Medulla oblongata (tissue), 1 donor: ENCODE data around the gene ZCCHC17.
"Not testable (repeated sequence)": the region's sequence is repeated elsewhere in the genome, so short reads cannot be mapped to it uniquely, and the experiment has no call there.

ENCODE experiments used
- DNase-seq: peaks from one replicate; pipeline ENCODE4 v3.0.0-alpha.2; 2015; ENCODE audit errors: extremely low spot score

ZCCHC17 gene

DNA sequence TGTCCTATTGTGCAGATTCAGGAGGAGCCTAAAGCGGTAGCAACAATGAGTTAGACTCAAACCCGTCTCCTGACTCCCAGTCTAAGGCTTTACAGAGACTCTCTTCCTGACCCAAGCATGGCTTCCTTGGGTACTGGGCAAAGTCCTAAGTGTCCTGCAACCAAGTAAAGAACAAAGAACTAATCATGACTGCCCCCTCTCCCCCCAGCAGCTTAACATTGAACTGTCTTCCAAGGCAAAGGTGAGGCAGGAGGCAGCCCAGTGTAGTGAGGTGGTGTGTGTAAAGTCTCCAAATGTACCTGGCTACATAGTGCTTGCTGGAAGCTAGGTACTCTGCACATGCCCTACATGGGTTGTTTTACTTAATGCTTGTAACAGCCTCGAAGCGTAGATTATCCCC, 73.7 kb downstream of the ZCCHC17 start:
- DNase-seq: no peak

DNA sequence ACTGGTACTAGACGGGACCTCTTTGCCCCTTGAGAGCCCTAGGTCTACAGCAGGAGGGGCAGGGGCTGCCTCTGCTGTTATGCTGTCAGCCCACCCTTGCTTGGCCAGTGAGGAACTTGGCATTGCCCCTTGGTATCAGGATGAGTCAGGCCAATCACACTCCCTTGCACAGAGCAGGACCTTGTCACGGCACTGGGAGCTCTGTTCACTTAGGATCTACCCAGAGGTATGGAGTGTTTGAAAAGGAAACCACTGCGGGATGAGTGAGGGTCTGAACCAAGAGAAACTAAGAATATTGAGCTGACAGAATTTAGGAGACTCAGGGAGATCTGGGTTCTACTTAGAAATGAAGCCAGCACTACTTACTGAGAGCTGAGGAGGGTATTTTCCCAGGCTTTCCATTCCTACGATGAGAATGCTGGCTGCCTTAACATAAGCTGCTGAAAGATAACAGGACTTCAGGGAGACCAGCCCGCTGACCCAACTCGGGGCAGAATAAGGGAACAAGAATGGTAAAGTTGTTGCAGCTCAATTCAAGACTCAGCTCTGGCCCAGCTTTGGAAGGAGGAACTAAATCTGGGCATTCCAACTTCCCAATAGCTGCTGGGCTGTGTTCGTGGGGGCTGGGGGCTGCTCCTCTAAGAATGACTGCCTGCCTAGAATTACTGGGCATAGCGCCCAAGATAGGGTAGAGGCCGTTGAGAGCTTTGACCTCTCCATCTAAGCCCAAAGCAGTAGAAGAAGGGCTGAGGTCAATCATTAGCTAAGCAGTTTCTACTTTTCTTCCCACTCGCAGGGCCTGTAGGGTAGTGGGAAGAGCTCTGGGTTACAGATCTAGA, 74.5 kb downstream of the ZCCHC17 start:
- DNase-seq: peak; percentile 53

DNA sequence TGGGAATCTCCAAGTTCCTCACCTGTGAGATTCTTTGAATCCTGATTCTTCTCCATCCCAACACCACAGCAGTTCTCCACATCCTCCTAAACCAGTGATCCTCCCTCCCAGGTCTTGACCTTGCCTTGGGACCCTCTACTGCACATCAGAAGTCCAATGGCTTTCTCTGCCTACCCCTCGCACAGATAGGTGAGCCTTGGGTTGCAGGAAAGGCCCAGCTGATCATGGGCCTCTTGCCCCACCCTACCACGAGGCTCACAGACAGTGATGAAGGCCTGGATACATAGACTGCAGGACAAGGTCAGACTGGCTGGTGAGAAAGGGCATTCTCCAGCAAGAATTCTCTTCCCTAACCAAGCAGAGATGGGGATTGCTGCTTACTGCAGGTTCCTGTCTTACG, 75.2 kb downstream of the ZCCHC17 start:
- no peak for DNase-seq

DNA sequence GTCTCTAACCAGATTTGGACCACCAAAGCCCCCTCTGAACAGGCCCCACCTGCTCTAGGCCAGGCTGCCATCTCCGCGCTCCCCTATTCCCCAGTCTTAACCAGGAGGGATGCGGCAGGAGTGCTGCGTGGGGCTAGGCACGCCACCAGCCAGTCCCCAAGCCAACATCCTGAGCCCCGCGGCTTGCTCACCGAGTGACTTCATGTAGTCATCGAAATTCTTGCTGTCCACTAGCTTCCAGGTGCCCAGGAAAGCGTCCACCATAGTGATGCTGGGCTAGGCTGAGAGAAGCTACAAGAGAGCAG, 75.9 kb downstream of the ZCCHC17 start:
- no peak for DNase-seq

DNA sequence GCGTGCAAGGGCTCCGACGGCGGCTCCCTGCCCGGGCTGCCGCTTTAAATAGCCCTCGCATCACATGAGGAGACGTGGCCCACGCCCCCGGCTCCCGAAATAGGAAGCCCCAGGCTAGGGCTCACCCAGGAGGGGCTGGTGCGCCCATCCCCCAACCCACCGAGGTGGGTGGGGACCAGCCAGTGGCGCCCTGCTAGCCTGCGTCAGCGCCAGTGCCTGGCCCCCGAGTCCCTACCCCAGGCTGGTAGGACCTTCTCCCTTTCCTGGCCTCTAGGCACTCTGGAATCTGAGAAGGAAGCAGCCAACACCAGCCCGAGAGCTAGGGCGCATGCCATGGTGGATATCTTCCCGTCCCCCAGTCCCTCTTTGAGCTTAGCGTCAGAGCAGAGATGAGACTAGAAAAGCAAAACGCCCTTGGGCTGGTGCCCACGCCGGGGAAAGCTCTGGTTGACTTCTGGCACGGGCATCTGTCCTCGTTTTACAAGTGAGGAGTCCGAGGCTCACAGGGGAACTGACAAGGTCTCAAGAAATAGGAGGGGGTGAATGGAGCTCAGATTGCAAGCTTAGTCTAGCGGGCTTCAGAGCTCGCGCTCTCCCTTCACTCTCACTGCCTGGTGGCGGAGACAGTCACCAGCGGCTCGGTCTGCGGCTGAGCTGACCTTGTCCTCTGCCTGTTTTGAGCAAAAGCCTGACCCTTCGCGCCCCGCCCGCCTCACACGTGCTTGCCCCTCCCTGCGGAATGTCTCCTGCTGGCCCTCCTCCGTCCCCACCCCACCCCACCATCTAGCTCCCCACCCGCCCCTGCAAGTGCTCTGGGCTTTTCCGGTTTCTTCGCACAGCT, 76.4 kb downstream of the ZCCHC17 start, which contains the start of gene FABP3:
Gene FABP3 (minus strand): TSS at position 21 of the 841 bp plus-strand sequence. CDS start 62 bp downstream, outside the sequence.
- peak; percentile 72 for DNase-seq

DNA sequence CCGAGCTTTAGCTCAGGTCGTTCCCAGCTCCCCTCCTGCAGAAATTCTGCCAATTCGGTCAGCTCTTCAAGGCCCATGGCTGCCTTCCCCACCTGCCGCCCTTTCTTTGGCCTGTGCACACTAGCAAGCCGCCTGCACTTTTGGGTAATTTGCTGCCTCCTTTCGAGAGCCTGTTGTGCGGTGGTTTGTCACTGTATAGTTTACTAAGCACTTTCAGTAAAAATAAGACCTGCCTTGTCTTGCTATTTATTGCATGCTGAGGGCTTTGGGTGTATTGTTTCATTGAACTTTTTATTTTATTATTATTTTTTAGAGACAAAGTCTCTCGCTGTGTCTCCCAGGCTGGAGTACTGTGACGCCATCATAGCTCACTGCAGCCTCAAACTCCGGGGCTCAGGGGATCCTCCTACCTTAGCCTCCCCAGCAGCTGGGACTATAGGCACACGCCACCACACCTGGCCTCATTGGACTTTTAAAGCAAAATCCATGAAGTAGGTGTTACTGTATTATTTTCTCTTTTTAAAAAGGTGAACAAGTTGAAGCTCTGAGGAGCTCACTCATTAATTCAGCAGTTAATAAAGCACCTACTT, 77.2 kb downstream of the ZCCHC17 start:
- no peak for DNase-seq

DNA sequence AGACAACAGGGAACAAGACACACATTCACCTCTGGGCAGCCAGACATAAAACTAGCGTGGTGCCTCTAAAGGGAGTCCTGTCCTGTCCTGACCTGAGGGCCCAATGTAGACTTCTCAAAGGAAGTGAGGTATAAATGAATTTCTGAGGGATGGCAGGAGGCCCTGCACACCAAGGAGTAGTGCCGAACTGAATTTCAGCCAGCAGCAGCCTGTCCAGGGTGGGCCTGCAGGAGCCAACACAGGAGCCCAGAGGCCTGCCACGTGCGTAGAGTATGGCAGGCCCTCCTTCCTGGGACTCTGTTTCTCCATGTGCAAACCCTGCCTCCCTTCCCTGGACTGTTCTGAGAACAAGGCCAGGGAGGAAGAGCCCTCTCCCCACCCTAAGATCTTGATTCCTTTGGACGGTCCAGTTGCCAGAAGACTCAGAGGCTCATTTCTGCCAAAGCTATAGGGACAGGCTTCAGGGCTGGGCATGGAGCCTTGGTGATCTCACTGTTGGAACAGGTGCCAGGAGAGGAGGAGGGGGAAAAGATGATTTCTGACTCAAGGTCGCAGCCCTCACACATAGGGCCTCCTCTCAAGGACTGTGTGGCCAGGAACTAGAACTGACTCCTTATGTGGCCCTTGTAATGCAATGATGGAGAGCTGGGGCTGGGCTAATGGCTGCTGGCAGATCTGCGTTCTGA, 77.8 kb downstream of the ZCCHC17 start:
- DNase-seq: no peak

DNA sequence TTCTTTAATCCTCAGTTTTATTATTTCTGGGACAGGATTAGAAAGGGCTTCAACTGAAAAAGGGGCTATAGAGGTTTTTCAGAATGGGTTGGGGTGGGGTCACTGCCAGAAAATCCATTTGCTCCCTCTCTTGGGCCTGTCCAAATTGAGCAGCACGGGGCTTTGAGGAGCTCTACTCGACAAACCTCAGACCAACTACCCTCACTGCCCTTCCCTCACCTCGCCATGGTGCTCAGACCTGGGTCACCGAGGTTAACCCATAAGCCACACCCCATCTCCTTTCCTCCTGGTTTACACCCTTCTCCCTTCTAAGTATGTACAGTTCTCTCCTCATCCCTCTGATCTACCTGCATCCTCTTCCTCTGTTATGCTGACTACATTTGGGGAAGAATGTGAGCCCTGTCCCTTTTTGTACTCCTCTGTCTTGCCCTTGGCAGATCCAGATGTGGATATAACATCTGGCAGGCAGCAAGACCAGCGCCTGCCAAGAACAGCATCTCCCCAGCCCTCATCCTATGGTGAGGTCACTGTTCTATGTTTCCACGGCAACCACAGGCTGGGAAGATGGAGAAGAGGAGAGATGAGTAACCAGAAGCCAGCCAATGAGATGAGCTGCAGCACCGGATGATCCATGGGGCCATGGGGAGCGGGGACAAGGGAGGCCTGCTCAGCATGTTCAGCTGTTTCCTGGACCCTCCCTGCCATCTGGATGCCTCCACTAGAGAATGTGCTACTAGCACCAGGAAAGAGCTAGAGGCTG, 79.7 kb downstream of the ZCCHC17 start:
- peak; percentile 83 for DNase-seq

DNA sequence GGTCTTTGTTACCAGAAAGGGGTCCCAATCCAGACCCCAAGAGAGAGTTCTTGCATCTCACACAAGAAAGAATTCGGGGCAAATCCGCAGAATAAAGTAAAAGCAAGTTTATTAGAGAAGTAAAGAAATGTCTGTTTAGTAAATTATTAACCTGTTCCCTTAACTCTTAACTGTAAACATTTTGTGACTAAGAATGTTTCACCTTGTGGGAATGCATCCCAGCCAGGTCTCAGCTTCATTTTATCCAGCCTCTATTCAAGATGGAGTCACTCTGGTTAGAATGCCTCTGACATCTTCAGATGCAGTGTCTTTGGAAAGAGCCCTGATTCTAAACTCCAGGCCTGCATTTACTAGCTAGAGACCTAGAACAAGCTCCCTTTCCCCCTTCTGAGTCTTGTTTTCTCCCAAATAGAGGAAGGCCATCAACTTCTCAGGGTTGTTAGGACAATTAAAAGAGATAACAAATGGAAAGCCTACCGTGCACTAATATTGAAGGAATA, 80.6 kb downstream of the ZCCHC17 start:
- DNase-seq: no peak

DNA sequence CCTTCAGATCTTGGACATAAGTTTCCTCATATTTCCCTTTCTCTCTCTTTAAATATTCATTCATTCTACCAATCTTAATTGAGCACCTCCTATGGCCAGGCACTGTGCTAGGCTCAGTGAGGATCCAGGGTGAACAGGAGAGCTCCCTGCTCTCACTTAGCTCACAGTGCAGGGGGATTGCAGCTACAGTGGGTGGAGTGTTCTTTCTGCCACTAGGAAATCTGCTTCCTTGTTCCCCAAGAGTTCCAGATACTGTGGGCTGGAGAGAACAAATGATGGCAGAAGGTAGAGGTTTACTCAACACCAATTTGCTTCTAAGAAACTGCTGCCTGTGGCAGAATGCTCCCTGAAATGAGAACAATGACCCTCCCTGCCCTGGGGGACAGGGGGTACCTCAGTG, 81.2 kb downstream of the ZCCHC17 start:
- no peak for DNase-seq

DNA sequence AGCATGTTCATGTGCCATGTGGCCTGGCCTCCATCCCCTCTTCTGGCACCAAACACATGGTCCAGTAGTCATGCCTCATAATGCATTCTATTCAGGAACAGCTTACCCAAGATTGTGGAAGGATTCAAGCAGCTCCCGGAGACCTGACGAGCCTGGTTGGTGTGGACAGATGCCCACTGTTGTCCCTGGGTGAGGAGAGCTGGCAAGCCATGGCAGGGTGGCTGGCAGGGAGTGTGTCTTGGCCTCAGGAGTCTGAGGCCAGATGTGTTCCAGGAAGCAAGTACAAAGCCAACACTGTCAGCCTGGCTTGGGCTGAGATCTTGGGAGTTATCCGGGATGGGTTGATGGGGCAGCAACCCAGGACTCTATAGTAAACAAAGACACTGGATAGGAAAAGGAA, 83.3 kb downstream of the ZCCHC17 start:
- peak; percentile 60 for DNase-seq

DNA sequence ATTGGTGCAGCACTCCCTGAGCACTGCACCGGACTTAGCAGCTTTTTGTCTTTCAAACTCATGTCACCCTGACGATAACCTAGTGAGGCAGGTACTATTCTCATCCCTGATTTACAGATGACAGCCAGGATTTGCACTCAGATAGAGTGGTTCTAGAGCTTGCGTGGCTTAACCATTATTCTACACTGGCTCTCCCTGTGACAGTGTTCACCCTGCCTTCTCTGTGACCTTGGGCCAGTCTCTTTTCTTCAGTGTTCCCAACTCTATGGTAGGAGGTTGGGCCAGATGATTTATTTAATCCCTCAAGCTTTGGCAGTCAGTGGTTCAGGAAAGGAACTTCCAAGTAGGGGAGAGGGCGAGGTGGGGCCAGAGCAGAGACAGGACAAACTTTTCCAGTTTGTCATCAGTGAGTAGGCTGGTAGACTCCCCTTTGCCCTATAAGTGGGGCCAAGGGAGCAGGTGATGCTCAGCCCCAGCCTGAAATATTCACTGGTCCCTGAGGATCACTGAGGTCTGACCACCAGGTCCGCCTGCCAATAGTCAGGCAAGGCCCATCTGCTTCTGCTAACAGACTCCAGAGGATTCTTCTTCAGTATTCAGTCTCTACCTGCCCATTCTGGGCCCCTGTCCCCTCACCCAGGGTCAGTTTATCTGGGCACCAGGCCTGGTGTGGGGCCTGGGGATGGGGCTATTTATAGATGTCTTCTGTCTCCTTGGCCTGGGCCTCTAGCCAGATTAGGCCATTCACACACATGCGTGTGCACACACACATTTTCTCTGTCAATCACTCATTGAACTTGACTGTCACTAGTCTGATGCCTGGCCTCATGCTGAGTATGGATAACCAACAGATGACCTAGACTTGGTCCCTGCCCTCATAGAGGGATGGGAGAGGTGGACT, 84.8 kb downstream of the ZCCHC17 start:
- DNase-seq: peak; percentile 46

DNA sequence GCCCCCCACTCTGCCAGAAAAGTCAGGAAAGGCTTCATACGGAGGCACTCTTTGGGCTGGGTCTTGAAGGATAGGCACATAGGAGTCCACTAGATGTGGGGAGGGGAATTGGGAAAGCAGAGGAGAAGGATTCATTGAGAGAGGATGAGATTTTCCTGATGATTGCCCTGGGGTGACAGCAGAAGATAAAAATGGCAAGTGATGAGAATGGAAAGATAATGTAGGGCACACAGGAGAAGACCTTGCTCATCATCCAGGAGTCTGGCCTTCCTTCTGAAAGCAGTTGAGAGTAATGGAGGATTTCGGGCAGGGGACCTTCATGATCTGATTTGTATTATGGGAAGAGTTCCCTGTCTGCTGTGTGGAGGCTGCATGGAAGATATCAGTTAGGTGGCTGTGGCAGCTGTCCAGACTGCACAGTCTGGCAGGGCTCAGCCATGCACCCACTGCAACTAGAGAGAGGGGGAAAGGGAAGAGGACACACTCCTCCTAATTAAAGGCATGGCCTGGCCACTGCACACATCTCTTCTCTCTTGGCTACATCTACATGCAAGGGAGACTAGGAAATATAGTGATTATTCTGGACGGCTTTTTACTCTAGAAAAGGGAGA, 85.7 kb downstream of the ZCCHC17 start:
- no peak for DNase-seq

DNA sequence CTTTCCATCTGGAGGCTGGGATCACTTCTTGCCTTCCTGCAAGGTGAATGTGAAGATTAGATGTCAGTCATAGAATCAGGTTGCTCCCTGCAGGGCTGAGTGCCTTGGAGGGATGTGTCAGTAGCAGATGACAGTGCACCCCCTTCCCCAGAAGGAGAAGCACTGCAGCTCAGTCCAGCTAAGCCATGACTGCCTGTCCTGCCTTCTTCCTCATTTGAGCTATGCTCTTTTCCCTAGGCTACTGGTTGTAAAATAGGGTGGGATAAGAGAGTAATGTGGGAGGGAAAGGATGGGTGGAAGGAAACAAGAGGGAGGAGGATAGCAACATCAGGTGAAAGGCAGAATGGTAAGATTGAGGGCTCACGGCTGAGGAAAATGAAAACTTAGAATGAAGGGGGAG, 87.1 kb downstream of the ZCCHC17 start:
- no peak for DNase-seq

DNA sequence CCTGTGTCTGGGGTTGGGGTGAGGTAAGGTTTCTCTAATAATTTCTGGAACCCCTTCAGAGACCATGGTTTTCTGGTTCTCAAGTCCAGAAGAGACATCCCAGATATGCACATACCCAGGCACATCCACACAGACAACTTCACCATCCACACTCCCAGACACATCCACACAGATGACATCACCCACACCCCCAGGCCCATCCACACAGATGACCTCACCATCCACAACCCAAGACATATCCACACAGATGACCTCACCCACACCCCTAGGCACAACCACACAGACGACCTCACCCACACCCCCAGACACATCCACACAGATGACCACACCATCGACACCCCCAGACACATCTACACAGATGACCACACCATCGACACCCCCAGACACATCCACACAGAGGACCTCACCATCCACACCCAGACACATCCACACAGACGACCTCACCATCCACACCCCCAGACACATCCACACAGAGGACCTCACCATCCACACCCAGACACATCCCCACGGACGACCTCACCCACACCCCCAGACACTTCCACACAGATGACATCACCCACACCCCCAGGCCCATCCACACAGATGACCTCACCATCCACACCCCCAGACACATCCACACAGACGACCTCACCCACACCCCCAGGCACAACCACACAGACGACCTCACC, 89.9 kb downstream of the ZCCHC17 start:
- DNase-seq: not testable (repeated sequence)

DNA sequence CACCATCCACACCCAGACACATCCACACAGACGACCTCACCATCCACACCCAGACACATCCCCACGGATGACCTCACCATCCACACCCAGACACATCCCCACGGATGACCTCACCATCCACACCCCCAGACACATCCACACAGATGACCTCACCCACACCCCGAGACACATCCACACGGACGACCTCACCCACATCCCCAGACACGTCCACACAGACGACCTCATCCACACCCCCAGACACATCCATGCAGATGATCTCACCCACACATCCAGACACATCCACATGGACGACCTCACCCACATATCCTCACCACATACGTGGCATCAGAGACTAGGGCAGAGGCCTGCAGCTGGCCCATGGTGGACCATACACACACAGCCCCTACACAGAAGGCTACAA, 90.8 kb downstream of the ZCCHC17 start:
- no peak for DNase-seq

DNA sequence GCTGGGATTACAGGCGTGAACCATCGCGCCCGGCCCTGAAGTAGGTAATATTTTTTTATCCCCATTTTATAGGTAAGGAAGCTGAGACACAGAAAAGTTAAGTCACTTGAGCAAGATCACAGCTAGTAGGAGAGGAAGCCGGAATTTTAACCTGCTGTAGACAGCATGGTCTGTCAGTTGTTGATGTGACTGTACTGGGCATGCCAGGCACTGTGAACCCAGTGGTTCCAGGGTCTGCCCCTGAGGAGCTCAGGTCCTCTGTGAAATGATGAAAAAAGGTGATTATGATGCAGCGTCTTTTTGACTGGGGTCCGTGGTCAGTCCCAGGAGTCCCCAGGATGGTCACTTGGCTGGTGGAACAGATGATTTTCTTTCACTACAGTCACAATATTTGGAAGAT, 92.8 kb downstream of the ZCCHC17 start:
- DNase-seq: no peak

DNA sequence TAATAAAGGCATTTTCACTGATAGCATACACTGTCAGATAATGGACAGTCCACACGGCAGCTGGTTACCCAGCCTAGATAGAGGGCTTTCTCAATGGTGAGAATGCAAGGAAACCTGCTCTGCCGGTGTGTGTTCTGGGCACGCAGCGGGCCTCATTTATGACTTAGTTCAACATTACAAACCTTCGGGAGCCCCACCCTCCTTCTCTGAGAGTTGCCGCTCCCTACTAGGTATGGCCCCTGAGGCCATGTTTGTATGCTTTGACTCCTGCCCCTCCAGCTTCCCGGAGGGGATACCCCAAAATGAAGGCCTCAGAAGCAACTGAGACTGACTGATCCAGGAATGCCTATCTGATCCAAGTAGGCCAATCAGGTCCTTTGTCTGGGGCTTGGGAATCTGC, 93.2 kb downstream of the ZCCHC17 start:
- DNase-seq: no peak

DNA sequence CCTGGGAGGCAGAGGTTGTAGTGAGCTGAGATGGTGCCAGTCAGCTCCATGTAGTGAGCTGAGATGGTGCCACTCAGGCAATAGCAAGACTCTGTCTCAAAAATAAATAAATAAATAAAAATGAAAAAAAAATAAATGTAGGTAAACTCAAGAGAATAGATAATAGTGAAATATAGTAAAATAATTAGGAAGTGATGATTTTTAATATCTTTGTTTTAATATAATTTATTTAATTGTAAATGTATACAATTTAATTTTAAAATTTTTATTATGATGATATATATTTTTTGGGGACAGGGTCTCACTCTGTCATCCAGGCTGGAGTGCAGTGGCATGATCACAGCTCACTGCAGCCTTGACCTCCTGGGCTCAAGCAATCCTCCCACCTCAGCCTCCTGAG, 96.6 kb downstream of the ZCCHC17 start:
- no peak for DNase-seq
